ENCODE measurements around the gene CES4A. TPM values are rescaled to one million over a fixed set of nuclear protein-coding genes. Genes with fewer than 3 reads are reported as not detected.

Gene CES4A
- total RNA-seq (2.1 TPM in 2 replicates), polyA plus RNA-seq (1.3 and 2.3 TPM in 2 replicates), polyA minus RNA-seq (ENCODE audit: low replicate concordance) (3.8 TPM in 1 of 2 replicates, not detected in the other)
- polyA plus RNA-seq (2012) = 0.87 and 1.4 TPM in 2 replicates

- DNase-seq (ENCODE audit: low read depth in 2 of 2) = peak; percentile 42 to 66
- H2AFZ ChIP-seq (ENCODE audit: low read length) = no peak within 1 kb of the TSS
Measured at GRCh38 chr16:66988197-66988788, at the start of gene CES4A. Gene CES4A (plus strand): TSS chr16:66988589. CDS start chr16:66988773, 184 bp downstream.

GRCh38 chr16:66939366-66939765, 49.0 kb upstream of the CES4A start:
- Histone ChIP-seq H3K36me3 (ENCODE audit: control insufficient read depth, insufficient read depth, low read length) (peaks cover 24% of the 10 kb centered on the region), H3K4me1 (ENCODE audit: control insufficient read depth, extremely low read depth, insufficient read depth, low read length) (peaks cover 6% of the 10 kb centered on the region), H4K20me1 (ENCODE audit: control insufficient read depth, extremely low read depth, insufficient read depth, low read length) (no peaks in the 10 kb centered on the region), H3K4me2 (ENCODE audit: extremely low read depth, insufficient read depth, low read length) (no peak overlapping the region), H3K27ac (ENCODE audit: insufficient read depth, low read length) (no peak overlapping the region), H3K9me3 (ENCODE audit: control insufficient read depth, insufficient read depth, low read depth, low read length) (no peaks in the 10 kb centered on the region), H3K27me3 (ENCODE audit: control insufficient read depth, insufficient read depth, low read length) (no peaks in the 10 kb centered on the region), H3K4me3 (replicated peaks in 1 of 4; ENCODE audit: control extremely low read depth in 1 of 4, insufficient read depth in 1 of 4, low read depth in 3 of 4, low read length in 4 of 4) (no peak overlapping the region), H3K79me2 (ENCODE audit: control insufficient read depth, insufficient read depth, low read length) (peaks cover 21% of the 10 kb centered on the region), H2AFZ (ENCODE audit: low read length) (no peak overlapping the region), H3K9ac (ENCODE audit: insufficient read depth, low read length) (no peak overlapping the region)
- no peak for TF ChIP-seq CTCF (conservative IDR thresholded peaks at IDR 0.05 in 1 of 2, IDR thresholded peaks at IDR 0.05 in 1 of 2; ENCODE audit: low read depth in 1 of 2, low read length in 2 of 2)
- DNase-seq (ENCODE audit: low read depth in 2 of 2) = no peak

More at GRCh38 chr16:66988197-66988788, at the start of gene CES4A:
- no peaks in the 10 kb centered on the region for H3K9me3 ChIP-seq (ENCODE audit: control insufficient read depth, insufficient read depth, low read depth, low read length)
- H3K9ac ChIP-seq (ENCODE audit: insufficient read depth, low read length) = no peak within 1 kb of the TSS
- H3K36me3 ChIP-seq (ENCODE audit: control insufficient read depth, insufficient read depth, low read length) = no peaks in the 10 kb centered on the region
- H3K4me2 ChIP-seq (ENCODE audit: extremely low read depth, insufficient read depth, low read length) = no peak within 1 kb of the TSS
- no peak within 1 kb of the TSS for H3K4me3 ChIP-seq (replicated peaks in 1 of 4; ENCODE audit: control extremely low read depth in 1 of 4, insufficient read depth in 1 of 4, low read depth in 3 of 4, low read length in 4 of 4)
- TF ChIP-seq EZH2 (IDR thresholded peaks at IDR 0.05; ENCODE audit: low read length, missing control alignments) (no peak), CTCF (conservative IDR thresholded peaks at IDR 0.05 in 1 of 2, IDR thresholded peaks at IDR 0.05 in 1 of 2; ENCODE audit: low read depth in 1 of 2, low read length in 2 of 2) (no peak)
- H4K20me1 ChIP-seq (ENCODE audit: control insufficient read depth, extremely low read depth, insufficient read depth, low read length) = no peaks in the 10 kb centered on the region
- no peaks in the 10 kb centered on the region for H3K27me3 ChIP-seq (ENCODE audit: control insufficient read depth, insufficient read depth, low read length)
- no peaks in the 10 kb centered on the region for H3K79me2 ChIP-seq (ENCODE audit: control insufficient read depth, insufficient read depth, low read length)
- H3K27ac ChIP-seq (ENCODE audit: insufficient read depth, low read length) = no peak within 1 kb of the TSS
- H3K4me1 ChIP-seq (ENCODE audit: control insufficient read depth, extremely low read depth, insufficient read depth, low read length) = no peaks in the 10 kb centered on the region

- no peak overlapping the region for H3K27ac ChIP-seq (ENCODE audit: insufficient read depth, low read length)
- no peak overlapping the region for H3K4me2 ChIP-seq (ENCODE audit: extremely low read depth, insufficient read depth, low read length)
- H3K27me3 ChIP-seq (ENCODE audit: control insufficient read depth, insufficient read depth, low read length) = no peaks in the 10 kb centered on the region
- no peak overlapping the region for H3K4me3 ChIP-seq (replicated peaks in 1 of 4; ENCODE audit: control extremely low read depth in 1 of 4, insufficient read depth in 1 of 4, low read depth in 3 of 4, low read length in 4 of 4)
- no peak for DNase-seq (ENCODE audit: low read depth in 2 of 2)
- peaks cover 6% of the 10 kb centered on the region for H3K4me1 ChIP-seq (ENCODE audit: control insufficient read depth, extremely low read depth, insufficient read depth, low read length)
- H3K9ac ChIP-seq (ENCODE audit: insufficient read depth, low read length) = no peak overlapping the region
- TF ChIP-seq CTCF (conservative IDR thresholded peaks at IDR 0.05 in 1 of 2, IDR thresholded peaks at IDR 0.05 in 1 of 2; ENCODE audit: low read depth in 1 of 2, low read length in 2 of 2) (no peak), EZH2 (IDR thresholded peaks at IDR 0.05; ENCODE audit: low read length, missing control alignments) (no peak)
- no peaks in the 10 kb centered on the region for H3K9me3 ChIP-seq (ENCODE audit: control insufficient read depth, insufficient read depth, low read depth, low read length)
- no peak overlapping the region for H2AFZ ChIP-seq (ENCODE audit: low read length)
- peaks cover 17% of the 10 kb centered on the region for H3K79me2 ChIP-seq (ENCODE audit: control insufficient read depth, insufficient read depth, low read length)
- H4K20me1 ChIP-seq (ENCODE audit: control insufficient read depth, extremely low read depth, insufficient read depth, low read length) = no peaks in the 10 kb centered on the region
- peaks cover 24% of the 10 kb centered on the region for H3K36me3 ChIP-seq (ENCODE audit: control insufficient read depth, insufficient read depth, low read length)
Measured at GRCh38 chr16:66940236-66940635, 48.2 kb upstream of the CES4A start.

All from fibroblast of lung (primary cell).